ENCODE data around the gene KLHL1. TPM values are rescaled to one million over a fixed set of nuclear protein-coding genes. Genes with fewer than 3 reads are reported as not detected.

KLHL1 gene
- total RNA-seq, 4 donors from 2014 or later = not detected

- Histone ChIP-seq H3K36me3 (no peaks in the 10 kb centered on the region), H3K4me1 (no peaks in the 10 kb centered on the region), H3K27me3 (no peaks in the 10 kb centered on the region), H3K9me3 (peaks cover 0 to 17% (median 0%) of the 10 kb centered on the region in 4 donors), H3K27ac (no peak overlapping the region), H3K4me3 (no peak overlapping the region)
- no peak for TF ChIP-seq POLR2A (IDR thresholded peaks at IDR 0.05)
- no peak for TF ChIP-seq CTCF (IDR thresholded peaks at IDR 0.05)
- no peak for TF ChIP-seq EP300 (IDR thresholded peaks at IDR 0.05)
- DNase-seq (ENCODE audit: low spot score in 2 of 2) = no peak
Observed at GRCh38 chr13:69676286-69676685, 432.0 kb downstream of the KLHL1 start.

- no peaks in the 10 kb centered on the region for H3K4me1 ChIP-seq
- no peaks in the 10 kb centered on the region for H3K27me3 ChIP-seq
- WGBS, 2 donors = 87 to 96% methylated on average over 6 of the region's 6 CpGs
- no peak overlapping the region for H3K4me3 ChIP-seq
- no peak for DNase-seq (ENCODE audit: low spot score in 2 of 2)
- no peak overlapping the region for H3K27ac ChIP-seq
- H3K9me3 ChIP-seq = peaks cover 0 to 34% (median 0%) of the 10 kb centered on the region in 4 donors
- TF ChIP-seq EP300 (IDR thresholded peaks at IDR 0.05) = no peak
- TF ChIP-seq CTCF (IDR thresholded peaks at IDR 0.05) = no peak
- TF ChIP-seq POLR2A (IDR thresholded peaks at IDR 0.05) = no peak
- H3K36me3 ChIP-seq = no peaks in the 10 kb centered on the region
Observed at GRCh38 chr13:69660155-69660554, 448.1 kb downstream of the KLHL1 start.

DNA sequence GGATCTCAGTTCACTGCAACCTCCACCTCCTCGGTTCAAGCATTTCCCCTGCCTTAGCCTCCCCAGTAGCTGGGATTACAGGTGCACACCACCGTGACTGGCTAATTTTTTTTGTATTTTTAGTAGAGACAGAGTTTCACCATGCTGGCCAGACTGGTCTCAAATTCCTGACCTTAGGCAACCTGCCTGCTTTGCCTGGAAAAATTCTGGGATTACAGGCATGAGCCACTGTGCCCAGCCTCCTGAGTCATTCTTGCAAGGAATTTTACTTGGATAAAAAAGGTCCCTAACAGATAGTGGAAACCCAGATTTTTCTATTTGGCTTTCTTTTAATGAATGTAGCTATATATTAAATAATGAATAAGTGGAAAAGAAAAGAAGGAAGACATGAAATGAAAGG, 450.6 kb downstream of the KLHL1 start:
- Histone ChIP-seq H3K27me3 (no peaks in the 10 kb centered on the region), H3K4me1 (no peaks in the 10 kb centered on the region), H3K9me3 (peaks cover 0 to 39% (median 0%) of the 10 kb centered on the region in 4 donors), H3K36me3 (no peaks in the 10 kb centered on the region), H3K27ac (no peak overlapping the region), H3K4me3 (no peak overlapping the region)
- no peak for DNase-seq (ENCODE audit: low spot score in 2 of 2)
- 83 to 85% methylated on average over 2 of the region's 2 CpGs for WGBS, 2 donors
- TF ChIP-seq CTCF (IDR thresholded peaks at IDR 0.05) (no peak), EP300 (IDR thresholded peaks at IDR 0.05) (no peak), POLR2A (IDR thresholded peaks at IDR 0.05) (no peak)

GRCh38 chr13:69654392-69654791, 453.9 kb downstream of the KLHL1 start:
- H3K4me1 ChIP-seq = no peaks in the 10 kb centered on the region
- WGBS, 2 donors = 76 to 82% methylated on average over 5 of the region's 5 CpGs
- H3K27ac ChIP-seq = no peak overlapping the region
- H3K4me3 ChIP-seq = no peak overlapping the region
- H3K36me3 ChIP-seq = no peaks in the 10 kb centered on the region
- TF ChIP-seq POLR2A (IDR thresholded peaks at IDR 0.05) (no peak), EP300 (IDR thresholded peaks at IDR 0.05) (no peak), CTCF (IDR thresholded peaks at IDR 0.05) (no peak)
- no peak for DNase-seq (ENCODE audit: low spot score in 2 of 2)
- peaks cover 0 to 21% (median 0%) of the 10 kb centered on the region in 4 donors for H3K9me3 ChIP-seq
- H3K27me3 ChIP-seq = no peaks in the 10 kb centered on the region

Small RNA genes within 50 kb of the gene (small RNA-seq; reads per million reads assigned to genes)
- gene RNY3P10 = not detected

Other genes starting within 250 kb of the KLHL1 start
- not detected for gene ATXN8OS, start 626 bp downstream of the KLHL1 start, total RNA-seq